HepG2 (cell line): ENCODE results near the gene KCND2. TPM values are rescaled to one million over a fixed set of nuclear protein-coding genes. Genes with fewer than 3 reads are reported as not detected.

Experiments
- ATAC-seq: fragments of 200-7000 bp; cut with Tn5 transposase; 3 replicates; pipeline ENCODE4 v1.9.1; 2020; ENCODE audit warnings: mild to moderate bottlenecking, moderate library complexity
- BruUV-seq: library from RNA; stranded (reverse); fragments of 400-500 nt; replicated peaks from 2 replicates; lab custom pipeline; 2021; lab: Mats Ljungman, UMichigan
- CTCF ChIA-PET: fragments of 300-600 bp; formaldehyde crosslinking; extraction: SDS; loops from one replicate; lab custom pipeline; 2021; ENCODE audit warnings: low total read pairs, inconsistent platforms, low intra/inter-chr PET ratio; lab: Yijun Ruan, JAX
- POLR2A ChIA-PET: fragments of 350-600 bp; sonication (Branson Sonifier 250); formaldehyde crosslinking; loops from one replicate; lab custom pipeline; 2020; ENCODE audit warnings: antibody characterized with exemption, inconsistent platforms; lab: Yijun Ruan, JAX
- DNase-seq: peaks from one replicate; pipeline ENCODE4 v3.0.0-alpha.2; 2015; ENCODE audit warnings: low spot score
- FAIRE-seq: peaks from 3 replicates; lab custom pipeline; 2011; peaks lifted over from hg19 to GRCh38; lab: Jason Lieb, UNC
- H2AFZ ChIP-seq: one replicate; pipeline ENCODE4 v1.6.1; 2011; ENCODE audit warnings: low read length, inconsistent platforms
- H3K27ac ChIP-seq: fragments of 300-600 bp; 3 replicates; pipeline ENCODE4 v1.8.0; 2011; ENCODE audit warnings: mixed run types, mild to moderate bottlenecking, mixed read lengths, low read length, inconsistent platforms; ENCODE audit not compliant: insufficient read depth; ENCODE audit errors: extremely low read length
- H3K27me3 ChIP-seq, 2 experiments: fragments of 200-600 bp in 1 of 2; 2 replicates in 1 of 2; 3 replicates in 1 of 2; pipeline versions ENCODE4 v1.6.0 to v1.8.0; 2011; ENCODE audit warnings: low read length in 2 of 2, mild to moderate bottlenecking in 2 of 2, moderate library complexity in 2 of 2, inconsistent platforms in 1 of 2; ENCODE audit not compliant: insufficient read depth in 2 of 2, control insufficient read depth in 1 of 2
- H3K36me3 ChIP-seq, 2 experiments: fragments of 200-600 bp in 1 of 2; replicated peaks in 1 of 2; 2 replicates in 1 of 2; 3 replicates in 1 of 2; pipeline versions ENCODE4 v1.5.1 to v1.8.0; 2011; ENCODE audit warnings: low read length in 2 of 2, inconsistent platforms in 1 of 2; ENCODE audit not compliant: insufficient read depth in 2 of 2, control insufficient read depth in 1 of 2
- H3K4me1 ChIP-seq: 2 replicates; pipeline ENCODE4 v1.5.1; 2012; ENCODE audit warnings: low read length, inconsistent platforms; ENCODE audit not compliant: insufficient read depth
- H3K4me2 ChIP-seq: 2 replicates; pipeline ENCODE4 v1.6.0; 2011; ENCODE audit warnings: low read depth, low read length, inconsistent platforms
- H3K4me3 ChIP-seq, 3 experiments: fragments of 200-600 bp in 1 of 3; sonication (generic), shearing (Covaris generic) in 1 of 3; replicated peaks in 1 of 3; 2 replicates each; pipeline ENCODE4 v1.5.1; 2011 to 2016; ENCODE audit warnings: low read length in 3 of 3, inconsistent platforms in 2 of 3, low read depth in 2 of 3, mild to moderate bottlenecking in 2 of 3, control low read depth in 1 of 3, mixed read lengths in 1 of 3; ENCODE audit not compliant: insufficient read depth in 1 of 3
- H3K79me2 ChIP-seq: one replicate; pipeline ENCODE4 v1.6.1; 2011; ENCODE audit warnings: low read length, inconsistent platforms; ENCODE audit not compliant: insufficient read depth
- H3K9ac ChIP-seq: 2 replicates; pipeline ENCODE4 v1.6.0; 2011; ENCODE audit warnings: mild to moderate bottlenecking, low read depth, low read length, inconsistent platforms; ENCODE audit not compliant: insufficient read depth
- H3K9me3 ChIP-seq: 2 replicates; pipeline ENCODE4 v1.5.1; 2012; ENCODE audit warnings: mild to moderate bottlenecking, low read length
- H4K20me1 ChIP-seq: 2 replicates; pipeline ENCODE4 v1.6.0; 2011; ENCODE audit warnings: inconsistent platforms, mild to moderate bottlenecking, low read length, moderate library complexity; ENCODE audit not compliant: insufficient read depth
- ATM ChIP-seq: fragments of 450-650 bp; IDR thresholded peaks from 2 replicates; pipeline ENCODE4 v1.7.1; 2017; ENCODE audit warnings: mild to moderate bottlenecking, borderline replicate concordance
- CEBPB ChIP-seq: IDR thresholded peaks from 2 replicates; pipeline ENCODE4 v1.6.1; 2011; ENCODE audit warnings: low read depth, low read length, improper control_type of control experiment, borderline replicate concordance
- E2F2 ChIP-seq: sonication (generic); formaldehyde crosslinking; IDR thresholded peaks from 2 replicates; pipeline ENCODE4 v1.4.0; 2020; ENCODE audit warnings: missing genetic modification reagents, borderline replicate concordance
- NFE2 ChIP-seq: sonication (generic); formaldehyde crosslinking; IDR thresholded peaks from 2 replicates; pipeline ENCODE4 v1.4.0; 2020; ENCODE audit warnings: missing genetic modification reagents
- TAF1 ChIP-seq: sonication (generic); formaldehyde crosslinking; IDR thresholded peaks from 2 replicates; pipeline ENCODE4 v1.4.0; 2020; ENCODE audit warnings: missing genetic modification reagents
- ZBTB20 ChIP-seq: sonication (generic); formaldehyde crosslinking; IDR thresholded peaks from 2 replicates; pipeline ENCODE4 v1.8.1; 2023; ENCODE audit warnings: missing genetic modification reagents, low read depth, mild to moderate bottlenecking, borderline replicate concordance
- ZNF331 ChIP-seq: sonication (generic); formaldehyde crosslinking; IDR thresholded peaks from 2 replicates; pipeline ENCODE4 v1.4.0; 2020; ENCODE audit warnings: missing genetic modification reagents
- ZNF816 ChIP-seq: sonication (generic); formaldehyde crosslinking; IDR thresholded peaks from 2 replicates; pipeline ENCODE4 v1.8.0; 2022; ENCODE audit warnings: missing genetic modification reagents, mild to moderate bottlenecking, borderline replicate concordance
- WGBS: methylation state at CpG from one replicate; pipeline ENCODE4 v1.1.6; 2017; ENCODE audit warnings: low lambda C conversion rate; 5-methylcytosine and 5-hydroxymethylcytosine counted together
- in situ Hi-C: cut with HindIII; loops from 2 replicates; pipeline ENCODE4 v1.10.0; 2017; ENCODE audit warnings: low pct_unique_long_range_greater_than_20kb; ENCODE audit not compliant: extremely low pct_ligation_motif_present
- intact Hi-C: fragments of 100-400 bp; cut with micrococcal nuclease; formaldehyde crosslinking; loops from one replicate; pipeline ENCODE4 v1.10.0; 2022; ENCODE audit not compliant: unreplicated experiment
- polyA plus RNA-seq, 8 experiments: library from polyadenylated mRNA; depleted of rRNA in 3 of 8; stranded (reverse) in 7 of 8; unstranded in 1 of 8; fragments of >200 nt; fragmentation: Illumina TruSeq in 4 of 8; extraction: Trizol in 4 of 8; gene quantifications; 2 replicates each; pipeline versions ENCODE4 v1.2.1 to v1.2.3, GENCODE V29; 2011 to 2016; ENCODE audit warnings: low read depth in 4 of 8, missing spikeins in 1 of 8, mixed read lengths in 1 of 8; ENCODE audit not compliant: insufficient read depth in 1 of 8
- total RNA-seq, 5 experiments: library from RNA; depleted of rRNA; stranded (reverse); fragments of >200 nt; fragmentation: Illumina TruSeq; extraction: Trizol; gene quantifications; 2 replicates each; pipeline ENCODE4 v1.2.3, GENCODE V29; 2016; ENCODE audit warnings: low read depth in 1 of 5

KCND2 gene
- total and polyA plus RNA-seq, 2 of the 13 experiments (the other 11 are each of a cell fraction or from before 2014, with no cell fraction given), result not detected

GRCh38 chr7:120444650-120445049, 171.7 kb downstream of the KCND2 start:
- FAIRE-seq (no peak), DNase-seq (no peak), ATAC-seq (no peak)
- no peak overlapping the region for H3K27ac ChIP-seq
- no peak overlapping the region for H3K9ac ChIP-seq
- 11% methylated on average over 1 of the region's 1 CpG for WGBS
- H3K79me2 ChIP-seq, result no peaks in the 10 kb centered on the region
- CTCF ChIA-PET, result no interaction called here
- no peaks in the 10 kb centered on the region for H3K4me1 ChIP-seq
- no TSS peak for BruUV-seq
- H4K20me1 ChIP-seq, result no peaks in the 10 kb centered on the region
- no peaks in the 10 kb centered on the region for H3K36me3 ChIP-seq
- in situ Hi-C loops, result no loop called here
- POLR2A ChIA-PET, result no interaction called here
- no peaks in the 10 kb centered on the region for H3K9me3 ChIP-seq
- H3K27me3 ChIP-seq, result no peaks in the 10 kb centered on the region
- TF ChIP-seq ZNF816 (CRISPR knock-in tag) (no peak), CEBPB (peak; percentile 52; the same call in 1 of the 2 replicates)
- no peak overlapping the region for H3K4me3 ChIP-seq
- H2AFZ ChIP-seq, result no peak overlapping the region
- no peak overlapping the region for H3K4me2 ChIP-seq
- intact Hi-C loops, result no loop called here

- Histone ChIP-seq H3K36me3 (no peaks in the 10 kb centered on the region), H2AFZ (no peak overlapping the region), H3K4me2 (no peak overlapping the region), H3K9ac (no peak overlapping the region), H3K4me3 (no peak overlapping the region), H3K4me1 (no peaks in the 10 kb centered on the region), H4K20me1 (no peaks in the 10 kb centered on the region), H3K27me3 (no peaks in the 10 kb centered on the region), H3K9me3 (no peaks in the 10 kb centered on the region), H3K27ac (no peak overlapping the region), H3K79me2 (no peaks in the 10 kb centered on the region)
- in situ Hi-C loops (no loop called here), intact Hi-C loops (no loop called here)
- FAIRE-seq (no peak), DNase-seq (no peak), ATAC-seq (no peak)
- TF ChIP-seq ZNF331, result no peak
- no peak for TF ChIP-seq E2F2 (CRISPR knock-in tag)
- TF ChIP-seq NFE2 (CRISPR knock-in tag), result no peak
- no peak for TF ChIP-seq ATM
- no peak for TF ChIP-seq ZBTB20 (CRISPR knock-in tag)
- no peak for TF ChIP-seq TAF1 (CRISPR knock-in tag)
- BruUV-seq, result no TSS peak
- 4% methylated on average over 2 of the region's 2 CpGs for WGBS
- ChIA-PET CTCF (no interaction called here), POLR2A (no interaction called here)
Observed at GRCh38 chr7:120445276-120445675, 172.3 kb downstream of the KCND2 start.
